HG02981 (cell line): ENCODE data around the gene CFAP100.

ENCODE experiments used
- ATAC-seq: cut with Tn5 transposase; IDR thresholded peaks from one replicate; pipeline ENCODE4 v1.9.1; 2021; ENCODE audit warnings: mild to moderate bottlenecking, moderate library complexity; ENCODE audit not compliant: unreplicated experiment

Gene CFAP100

GRCh38 chr3:126356373-126357264 is 38.1 kb upstream of the CFAP100 start:
- ATAC-seq = no peak

- ATAC-seq = peak; percentile 86
Measured at GRCh38 chr3:126357295-126358037, 37.2 kb upstream of the CFAP100 start, which contains the start of gene KLF15. TSS of gene KLF15 (minus strand) at chr3:126357408. CDS start at chr3:126352922, 4,486 bp downstream.

- no peak for ATAC-seq
Measured at GRCh38 chr3:126358038-126358815, 36.5 kb upstream of the CFAP100 start.

GRCh38 chr3:126358816-126359181 is 35.9 kb upstream of the CFAP100 start:
- ATAC-seq = no peak

- no peak for ATAC-seq
Measured at GRCh38 chr3:126360046-126360713, 34.5 kb upstream of the CFAP100 start.

GRCh38 chr3:126360714-126361060 is 34.0 kb upstream of the CFAP100 start:
- no peak for ATAC-seq

GRCh38 chr3:126361211-126361610 is 33.5 kb upstream of the CFAP100 start:
- no peak for ATAC-seq

GRCh38 chr3:126364130-126364695 is 30.5 kb upstream of the CFAP100 start:
- no peak for ATAC-seq

GRCh38 chr3:126364731-126365301 is 29.9 kb upstream of the CFAP100 start:
- no peak for ATAC-seq

GRCh38 chr3:126365351-126366277 is 29.1 kb upstream of the CFAP100 start:
- no peak for ATAC-seq

- no peak for ATAC-seq
Measured at GRCh38 chr3:126367316-126367805, 27.3 kb upstream of the CFAP100 start.

GRCh38 chr3:126369490-126369889 is 25.2 kb upstream of the CFAP100 start:
- ATAC-seq = no peak

GRCh38 chr3:126370055-126370454 is 24.7 kb upstream of the CFAP100 start:
- no peak for ATAC-seq

- no peak for ATAC-seq
Measured at GRCh38 chr3:126370606-126371005, 24.1 kb upstream of the CFAP100 start.

GRCh38 chr3:126371096-126371705 is 23.5 kb upstream of the CFAP100 start:
- ATAC-seq = no peak

GRCh38 chr3:126372413-126373145 is 22.1 kb upstream of the CFAP100 start:
- ATAC-seq = no peak

GRCh38 chr3:126373146-126373613 is 21.5 kb upstream of the CFAP100 start:
- no peak for ATAC-seq
